Subcutaneous adipose tissue (tissue), 4 donors: ENCODE data around the gene MAGI2. TPM values are rescaled to one million over a fixed set of nuclear protein-coding genes. Genes with fewer than 3 reads are reported as not detected.

Source experiments
- total RNA-seq, 4 donors: library from RNA; depleted of rRNA; stranded (reverse); fragments of >200 nt; gene quantifications; one replicate each; pipeline ENCODE4 v1.1.0, GENCODE V29; 2016
- TF ChIP-seq, protein P1 (sequence below): fragments of 450-650 bp; IDR thresholded peaks from one replicate; pipeline ENCODE4 v1.5.1; 2016; ENCODE audit warnings: low read depth, mild to moderate bottlenecking, control low read depth, antibody characterized with exemption, moderate library complexity

Gene MAGI2
- total RNA-seq, 4 donors from 2014 or later: 13.7 to 22.9 (median 17.7) TPM

- TF ChIP-seq, protein P1, sequence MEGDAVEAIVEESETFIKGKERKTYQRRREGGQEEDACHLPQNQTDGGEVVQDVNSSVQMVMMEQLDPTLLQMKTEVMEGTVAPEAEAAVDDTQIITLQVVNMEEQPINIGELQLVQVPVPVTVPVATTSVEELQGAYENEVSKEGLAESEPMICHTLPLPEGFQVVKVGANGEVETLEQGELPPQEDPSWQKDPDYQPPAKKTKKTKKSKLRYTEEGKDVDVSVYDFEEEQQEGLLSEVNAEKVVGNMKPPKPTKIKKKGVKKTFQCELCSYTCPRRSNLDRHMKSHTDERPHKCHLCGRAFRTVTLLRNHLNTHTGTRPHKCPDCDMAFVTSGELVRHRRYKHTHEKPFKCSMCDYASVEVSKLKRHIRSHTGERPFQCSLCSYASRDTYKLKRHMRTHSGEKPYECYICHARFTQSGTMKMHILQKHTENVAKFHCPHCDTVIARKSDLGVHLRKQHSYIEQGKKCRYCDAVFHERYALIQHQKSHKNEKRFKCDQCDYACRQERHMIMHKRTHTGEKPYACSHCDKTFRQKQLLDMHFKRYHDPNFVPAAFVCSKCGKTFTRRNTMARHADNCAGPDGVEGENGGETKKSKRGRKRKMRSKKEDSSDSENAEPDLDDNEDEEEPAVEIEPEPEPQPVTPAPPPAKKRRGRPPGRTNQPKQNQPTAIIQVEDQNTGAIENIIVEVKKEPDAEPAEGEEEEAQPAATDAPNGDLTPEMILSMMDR: no peak
Measured at GRCh38 chr7:79176859-79177477, 276.5 kb downstream of the MAGI2 start.

- TF ChIP-seq, protein P1: no peak
Measured at GRCh38 chr7:79175374-79175773, 278.1 kb downstream of the MAGI2 start.

DNA sequence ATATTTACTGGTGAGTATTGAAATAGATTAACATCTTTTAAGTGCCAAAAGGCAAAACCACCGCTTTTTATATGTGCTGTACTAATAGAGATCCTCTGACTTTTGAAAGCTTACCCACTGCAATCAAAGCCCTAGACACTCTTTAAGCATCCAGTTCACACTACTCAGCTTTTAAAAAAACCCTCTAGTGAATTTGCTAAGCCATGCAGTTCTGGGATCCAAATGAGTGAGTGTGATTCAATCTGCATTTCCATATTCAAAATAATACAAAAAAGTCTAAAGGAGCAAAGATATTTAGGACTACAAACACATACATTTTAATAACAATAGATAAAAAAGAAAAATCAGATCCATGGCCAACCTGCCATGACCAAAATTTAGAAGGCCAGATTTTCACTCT, 288.2 kb downstream of the MAGI2 start:
- TF ChIP-seq, protein P1: no peak

- TF ChIP-seq, protein P1: no peak
Measured at GRCh38 chr7:79159040-79159664, 294.3 kb downstream of the MAGI2 start.

DNA sequence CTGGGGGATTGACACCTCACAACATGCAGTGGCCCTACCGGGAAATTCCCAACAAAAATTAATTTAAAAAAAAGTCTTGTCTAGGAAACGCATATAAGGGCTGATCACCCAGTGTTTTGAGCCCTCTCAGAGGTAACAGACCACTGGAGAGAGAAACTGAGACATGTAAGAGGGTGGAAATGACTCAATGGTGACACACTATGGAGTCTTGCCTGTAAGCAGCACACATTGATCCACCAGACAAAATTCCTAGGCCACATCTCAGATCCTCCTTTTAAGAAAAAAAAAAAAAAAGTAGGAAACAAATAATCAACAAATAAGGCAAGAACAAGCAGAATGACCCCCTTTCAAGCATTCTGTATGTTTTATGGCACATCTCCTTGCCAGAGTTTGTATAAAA, 296.2 kb downstream of the MAGI2 start:
- TF ChIP-seq, protein P1: no peak

GRCh38 chr7:79149831-79150230, 303.6 kb downstream of the MAGI2 start:
- TF ChIP-seq, protein P1: no peak

GRCh38 chr7:79142706-79143105, 310.8 kb downstream of the MAGI2 start:
- TF ChIP-seq, protein P1: no peak
